Nucleus accumbens (tissue), 56 donors: ENCODE results near the gene AKR1C3.
"Not testable (repeated sequence)": the region's sequence is repeated elsewhere in the genome, so short reads cannot be mapped to it uniquely, and the experiment has no call there.

Experiments used
- DNase-seq, 56 donors: peaks; one replicate each; lab custom pipeline; 2025; lab: John Stamatoyannopoulos, UW

Gene AKR1C3

GRCh38 chr10:5125315-5126044 is 31.3 kb downstream of the AKR1C3 start:
- DNase-seq, result no peak

- no peak for DNase-seq
Observed at GRCh38 chr10:5135581-5135980, 41.4 kb downstream of the AKR1C3 start.

- no peak for DNase-seq
Observed at GRCh38 chr10:5136468-5137087, 42.4 kb downstream of the AKR1C3 start.

- not testable (repeated sequence) for DNase-seq
Observed at GRCh38 chr10:5137699-5138098, 43.5 kb downstream of the AKR1C3 start.

GRCh38 chr10:5142199-5142598 is 48.0 kb downstream of the AKR1C3 start:
- no peak for DNase-seq

- DNase-seq, result no peak
Observed at GRCh38 chr10:5143137-5143536, 48.9 kb downstream of the AKR1C3 start.

GRCh38 chr10:5146920-5147254 is 52.7 kb downstream of the AKR1C3 start:
- no peak for DNase-seq

GRCh38 chr10:5147255-5147980 is 53.2 kb downstream of the AKR1C3 start:
- DNase-seq, result no peak

- no peak for DNase-seq
Observed at GRCh38 chr10:5147981-5148677, 53.9 kb downstream of the AKR1C3 start.

GRCh38 chr10:5148678-5149032 is 54.4 kb downstream of the AKR1C3 start:
- no peak for DNase-seq

GRCh38 chr10:5151076-5151475 is 56.9 kb downstream of the AKR1C3 start:
- DNase-seq, result no peak

GRCh38 chr10:5155951-5156350 is 61.7 kb downstream of the AKR1C3 start:
- DNase-seq, result no peak
